Breast epithelium (tissue), 4 donors: ENCODE data around the gene POLE3. TPM values are rescaled to one million over a fixed set of nuclear protein-coding genes. Genes with fewer than 3 reads are reported as not detected.
"Not testable (repeated sequence)": the region's sequence is repeated elsewhere in the genome, so short reads cannot be mapped to it uniquely, and the experiment has no call there.

Experiments used
- DNase-seq, 2 donors: peaks; one replicate each; pipeline ENCODE4 v3.0.0-alpha.2; 2019; ENCODE audit warnings: low spot score in 2 of 2
- H3K27ac ChIP-seq, 2 donors: fragments of 200-600 bp; sonication (generic) in 1 of 2; one replicate each; pipeline ENCODE4 v1.5.1; 2016 to 2019; ENCODE audit warnings: mild to moderate bottlenecking in 1 of 2
- H3K27me3 ChIP-seq, 2 donors: fragments of 200-600 bp; sonication (generic) in 1 of 2; one replicate each; pipeline versions ENCODE4 v1.5.1 to v1.6.0; 2017 to 2019; ENCODE audit warnings: control low read depth in 1 of 2, mild to moderate bottlenecking in 1 of 2
- H3K36me3 ChIP-seq: fragments of 200-600 bp; one replicate; pipeline ENCODE4 v1.5.1; 2019
- H3K4me1 ChIP-seq, 2 donors: fragments of 200-600 bp; sonication (generic); one replicate each; pipeline ENCODE4 v1.5.1; 2016 to 2019; ENCODE audit warnings: control low read depth in 1 of 2
- H3K4me3 ChIP-seq, 3 donors: fragments of 200-600 bp; sonication (generic); 1 replicate in 2 of 3; 2 replicates in 1 of 3; pipeline ENCODE4 v1.5.1; 2016 to 2019; ENCODE audit warnings: mild to moderate bottlenecking in 3 of 3, moderate library complexity in 2 of 3
- H3K9me3 ChIP-seq, 2 donors: fragments of 200-600 bp; sonication (generic) in 1 of 2; one replicate each; pipeline ENCODE4 v1.5.1; 2016 to 2019; ENCODE audit warnings: control low read depth in 1 of 2
- POLR2A ChIP-seq: fragments of 450-650 bp; IDR thresholded peaks from one replicate; pipeline ENCODE4 v1.6.1; 2016; ENCODE audit warnings: antibody characterized with exemption, mild to moderate bottlenecking, moderate library complexity
- POLR2AphosphoS5 ChIP-seq, 3 donors: sonication (generic); formaldehyde crosslinking; IDR thresholded peaks; one replicate each; pipeline ENCODE4 v1.6.1; 2017; ENCODE audit warnings: antibody characterized with exemption in 3 of 3
- intact Hi-C: fragments of 100-400 bp; cut with DNase I; formaldehyde crosslinking; loops from one replicate; pipeline ENCODE4 v1.15.1; 2023; ENCODE audit warnings: low total_unique reads
- total RNA-seq, 3 donors: library from RNA; depleted of rRNA; stranded (reverse); fragments of >200 nt; gene quantifications; one replicate each; pipeline ENCODE4 v1.1.0, GENCODE V29; 2016
- TF ChIP-seq, protein P1 (sequence below), 3 donors: fragments of 450-650 bp; IDR thresholded peaks; one replicate each; pipeline ENCODE4 v1.5.1; 2016 to 2017; ENCODE audit warnings: antibody characterized with exemption in 3 of 3, mild to moderate bottlenecking in 3 of 3, moderate library complexity in 3 of 3

Gene POLE3
- total RNA-seq, 3 donors from 2014 or later = 34.2 to 46.1 (median 35.1) TPM

DNA sequence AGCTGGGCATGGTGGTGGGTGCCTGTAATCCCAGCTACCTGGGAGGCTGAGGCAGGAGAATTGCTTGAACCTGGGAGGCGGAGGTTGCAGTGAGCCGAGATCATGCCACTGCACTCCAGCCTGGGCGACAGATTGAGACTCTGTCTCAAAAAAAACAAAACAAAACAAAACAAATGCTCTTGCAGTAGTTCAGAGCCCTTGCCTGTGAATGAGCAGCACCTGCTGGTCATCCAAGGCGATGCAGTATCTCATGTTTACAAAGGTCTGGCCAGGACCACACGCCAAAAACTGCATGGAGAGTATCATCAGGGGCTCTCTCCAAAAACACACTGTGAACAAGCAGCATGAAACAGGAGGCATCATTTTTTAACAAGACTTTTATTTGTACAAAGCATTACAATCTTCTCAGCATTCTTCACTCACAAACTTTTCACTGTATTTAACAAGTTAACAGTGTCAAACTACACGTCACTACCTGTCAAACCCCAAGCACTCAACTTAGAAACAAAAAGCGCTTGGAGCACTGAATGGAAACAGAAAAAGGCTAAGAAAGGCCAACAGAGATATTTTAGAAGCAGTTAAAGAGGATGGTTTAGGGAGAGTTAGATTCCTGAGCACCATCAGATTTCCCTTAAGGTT is 3.5 kb downstream of the POLE3 start:
- H3K27me3 ChIP-seq, H3K4me1 ChIP-seq, intact Hi-C loops, H3K36me3 ChIP-seq, H3K4me3 ChIP-seq, H3K9me3 ChIP-seq: not testable (repeated sequence)
- DNase-seq = peak; percentile 56 to 64
- TF ChIP-seq, protein P1, sequence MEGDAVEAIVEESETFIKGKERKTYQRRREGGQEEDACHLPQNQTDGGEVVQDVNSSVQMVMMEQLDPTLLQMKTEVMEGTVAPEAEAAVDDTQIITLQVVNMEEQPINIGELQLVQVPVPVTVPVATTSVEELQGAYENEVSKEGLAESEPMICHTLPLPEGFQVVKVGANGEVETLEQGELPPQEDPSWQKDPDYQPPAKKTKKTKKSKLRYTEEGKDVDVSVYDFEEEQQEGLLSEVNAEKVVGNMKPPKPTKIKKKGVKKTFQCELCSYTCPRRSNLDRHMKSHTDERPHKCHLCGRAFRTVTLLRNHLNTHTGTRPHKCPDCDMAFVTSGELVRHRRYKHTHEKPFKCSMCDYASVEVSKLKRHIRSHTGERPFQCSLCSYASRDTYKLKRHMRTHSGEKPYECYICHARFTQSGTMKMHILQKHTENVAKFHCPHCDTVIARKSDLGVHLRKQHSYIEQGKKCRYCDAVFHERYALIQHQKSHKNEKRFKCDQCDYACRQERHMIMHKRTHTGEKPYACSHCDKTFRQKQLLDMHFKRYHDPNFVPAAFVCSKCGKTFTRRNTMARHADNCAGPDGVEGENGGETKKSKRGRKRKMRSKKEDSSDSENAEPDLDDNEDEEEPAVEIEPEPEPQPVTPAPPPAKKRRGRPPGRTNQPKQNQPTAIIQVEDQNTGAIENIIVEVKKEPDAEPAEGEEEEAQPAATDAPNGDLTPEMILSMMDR (IDR thresholded peaks at IDR 0.05) = peak; percentile 57 to 90 (median 87)
- H3K27ac ChIP-seq = peak overlapping the region; percentile 54 to 73

DNA sequence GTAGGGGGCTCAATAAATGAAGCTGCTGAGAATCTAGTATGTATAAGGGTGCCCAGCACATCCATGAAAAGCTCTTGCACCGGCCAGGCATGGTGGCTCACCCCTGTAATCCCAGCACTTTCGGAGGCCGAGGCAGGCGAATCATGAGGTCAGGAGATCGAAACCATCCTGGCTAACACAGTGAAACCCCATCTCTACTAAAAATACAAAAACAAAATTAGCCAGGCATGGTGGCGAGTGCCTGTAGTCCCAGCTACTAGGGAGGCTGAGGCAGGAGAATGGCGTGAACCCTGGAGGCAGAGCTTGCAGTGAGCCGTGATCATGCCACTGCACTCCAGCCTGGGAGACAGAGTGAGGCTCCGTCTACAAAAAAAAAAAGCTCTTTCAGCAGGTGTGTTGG is 4.1 kb downstream of the POLE3 start:
- intact Hi-C loops = not testable (repeated sequence)
- H3K27ac ChIP-seq = peak overlapping the region; percentile 54 to 73

GRCh38 chr9:113403646-113404045 is 6.8 kb downstream of the POLE3 start:
- Histone ChIP-seq H3K27ac (no peak overlapping the region), H3K9me3 (no peaks in the 10 kb centered on the region), H3K4me1 (peaks cover 0 to 7% of the 10 kb centered on the region in 2 donors), H3K4me3 (no peak overlapping the region), H3K36me3 (no peaks in the 10 kb centered on the region), H3K27me3 (no peaks in the 10 kb centered on the region)
- no peak for DNase-seq
- TF ChIP-seq, protein P1 (IDR thresholded peaks at IDR 0.05) = no peak
- TF ChIP-seq POLR2AphosphoS5 (IDR thresholded peaks at IDR 0.05) = no peak
- no peak for TF ChIP-seq POLR2A
- intact Hi-C loops = no loop called here

More for the DNA sequence above, 4.1 kb downstream of the POLE3 start:
- not testable (repeated sequence) for H3K27me3 ChIP-seq, H3K4me1 ChIP-seq, DNase-seq, H3K36me3 ChIP-seq, H3K4me3 ChIP-seq, H3K9me3 ChIP-seq

DNA sequence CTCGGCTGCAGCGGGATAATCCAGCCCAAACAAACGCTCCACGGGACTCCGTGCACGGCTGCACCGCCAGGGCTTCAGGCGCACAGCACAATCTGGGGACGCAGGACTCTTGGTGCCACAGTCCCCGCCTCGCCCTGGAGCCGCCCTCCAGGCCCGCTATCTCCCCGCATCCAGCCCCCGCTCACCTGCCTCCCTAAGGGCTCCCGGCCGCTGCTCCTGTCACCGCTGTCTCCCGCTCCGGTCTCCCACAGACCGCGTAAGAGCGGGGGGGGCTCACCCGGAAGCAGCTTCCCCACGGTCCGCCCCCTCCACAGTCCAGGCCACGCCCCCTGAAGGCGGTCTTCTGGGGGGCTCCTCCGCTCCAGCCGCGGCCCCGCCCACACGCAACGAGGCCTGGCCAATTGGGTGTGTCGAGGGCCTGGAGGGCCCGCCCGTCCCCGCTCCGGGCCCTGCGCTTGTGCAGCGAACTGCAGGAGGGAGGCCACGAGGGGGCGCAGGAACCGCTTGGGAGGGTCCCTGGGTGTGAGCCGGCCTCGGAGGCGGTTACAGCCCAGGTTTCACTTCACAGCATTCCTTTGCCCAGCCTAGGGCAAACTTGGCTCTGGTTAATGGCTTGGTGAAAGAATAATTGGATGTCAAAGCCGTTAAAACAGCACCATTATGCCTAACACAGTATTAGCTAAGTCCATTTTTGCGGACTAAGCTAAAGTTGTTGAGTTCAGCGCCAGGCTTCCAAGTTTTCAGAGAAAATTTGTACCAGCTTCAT is 9.3 kb downstream of the POLE3 start, which contains the start of gene ALAD:
Gene ALAD, minus strand, starts transcription at position 258 of the 766 bp plus-strand sequence. CDS start 7,725 bp downstream, outside the sequence.
- Histone ChIP-seq H3K9me3 (no peaks in the 10 kb centered on the region), H3K27me3 (no peaks in the 10 kb centered on the region), H3K36me3 (no peaks in the 10 kb centered on the region), H3K4me3 (peak within 1 kb of the TSS; percentile 74 to 85 (median 78)), H3K4me1 (peaks cover 0 to 7% of the 10 kb centered on the region in 2 donors), H3K27ac (peak within 1 kb of the TSS; percentile 76 to 80)
- peak; percentile 98 to 99 for DNase-seq
- intact Hi-C loops = no loop called here
- TF ChIP-seq, protein P1 (IDR thresholded peaks at IDR 0.05) = peak; percentile 89 to 96 (median 96)
- TF ChIP-seq POLR2AphosphoS5 (IDR thresholded peaks at IDR 0.05) (peak; percentile 69 to 80 (median 70)), POLR2A (peak; percentile 34)

DNA sequence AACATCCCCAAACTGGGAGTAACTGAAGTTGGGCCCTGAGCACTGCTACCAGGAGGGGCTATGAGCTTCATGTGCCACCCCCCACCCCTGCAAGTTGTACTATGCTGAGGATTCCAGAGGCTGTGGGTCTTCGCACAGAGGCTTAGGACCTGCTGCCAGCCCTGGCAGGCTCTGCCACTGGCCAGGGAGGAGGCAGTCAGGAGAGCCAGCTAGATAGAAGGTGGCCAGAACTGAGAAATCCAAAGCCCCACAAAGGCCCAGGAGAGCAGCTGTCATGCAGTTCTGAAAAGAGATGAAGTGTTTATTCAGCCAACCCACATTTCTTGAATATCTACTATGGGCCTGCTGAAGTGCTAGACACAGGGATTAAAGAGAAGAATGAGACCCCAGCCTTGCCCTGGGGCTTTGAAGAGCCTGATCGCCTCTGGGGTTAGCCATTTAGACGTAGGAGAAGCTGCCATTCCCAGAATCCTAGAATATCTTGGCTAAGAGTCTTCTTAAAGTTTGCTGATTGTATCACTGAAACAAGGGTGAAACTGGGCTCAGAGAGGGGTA is 10.8 kb downstream of the POLE3 start:
- peak overlapping the region; percentile 15 to 80 for H3K27ac ChIP-seq
- intact Hi-C loops = no loop called here
- H3K9me3 ChIP-seq = no peaks in the 10 kb centered on the region
- peaks cover 0 to 7% of the 10 kb centered on the region in 2 donors for H3K4me1 ChIP-seq
- H3K36me3 ChIP-seq = no peaks in the 10 kb centered on the region
- H3K27me3 ChIP-seq = no peaks in the 10 kb centered on the region
- H3K4me3 ChIP-seq = peak overlapping the region in 2 of 3 donors; percentile 78 to 85
- DNase-seq = no peak
- no peak for TF ChIP-seq POLR2A
- TF ChIP-seq, protein P1 (IDR thresholded peaks at IDR 0.05) = no peak
- TF ChIP-seq POLR2AphosphoS5 (IDR thresholded peaks at IDR 0.05) = no peak
